Epidermal melanocyte (primary cell): ENCODE data around the gene MBNL2.

ENCODE experiments used
- DNase-seq: peaks from one replicate; pipeline ENCODE4 v3.0.0; 2011; ENCODE audit warnings: low spot score; ENCODE audit not compliant: insufficient read length

MBNL2 gene

GRCh38 chr13:97372936-97373335 lies 150.8 kb downstream of the MBNL2 start:
- no peak for DNase-seq

- no peak for DNase-seq
These were observed 151.7 kb downstream of the MBNL2 start for GRCh38 chr13:97373787-97374186.

- DNase-seq, result no peak
These were observed 154.8 kb downstream of the MBNL2 start for GRCh38 chr13:97376981-97377380.

- no peak for DNase-seq
These were observed 157.3 kb downstream of the MBNL2 start for GRCh38 chr13:97379386-97379785.

GRCh38 chr13:97380696-97381095 lies 158.6 kb downstream of the MBNL2 start:
- DNase-seq, result no peak

DNA sequence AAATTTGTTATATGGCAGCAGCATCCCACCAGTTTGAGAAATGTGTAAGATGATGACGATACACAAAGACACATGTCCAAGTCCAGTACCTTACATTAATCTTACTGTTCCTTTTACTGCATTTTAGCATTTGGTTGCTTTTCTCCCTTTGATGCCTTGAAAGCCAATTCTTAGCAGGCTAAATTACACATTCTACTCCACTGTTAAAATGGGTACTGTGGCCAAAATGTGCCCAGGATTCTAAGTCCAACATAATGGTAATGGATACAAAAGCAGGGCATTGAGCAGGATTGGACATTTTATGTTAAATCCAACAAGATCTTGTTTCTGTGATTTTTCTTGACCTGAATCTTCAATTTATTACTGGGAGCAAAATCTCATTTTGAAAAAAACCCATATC lies 159.1 kb downstream of the MBNL2 start:
- no peak for DNase-seq

GRCh38 chr13:97382276-97382675 lies 160.1 kb downstream of the MBNL2 start:
- no peak for DNase-seq

- no peak for DNase-seq
These were observed 162.2 kb downstream of the MBNL2 start for GRCh38 chr13:97384371-97384770.

DNA sequence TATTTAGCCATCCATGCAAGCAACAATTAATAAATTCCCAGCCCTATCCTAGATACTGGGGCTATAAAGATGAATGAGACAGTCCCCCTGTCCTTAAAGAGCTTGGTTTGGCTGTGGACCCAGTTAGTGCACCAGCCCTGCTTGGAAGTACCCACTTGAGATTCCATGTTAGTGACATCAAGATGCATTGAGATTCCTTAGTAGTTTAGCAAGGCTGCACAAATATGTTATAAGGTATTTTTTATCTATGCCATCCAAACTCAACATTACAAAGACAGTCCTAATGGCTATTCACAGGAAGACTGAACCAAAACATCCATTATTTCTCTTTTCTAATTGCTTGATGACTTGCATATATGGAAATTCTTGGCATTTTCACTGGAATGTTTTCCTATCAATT lies 163.0 kb downstream of the MBNL2 start:
- DNase-seq, result no peak

- DNase-seq, result no peak
These were observed 163.7 kb downstream of the MBNL2 start for GRCh38 chr13:97385854-97386253.

DNA sequence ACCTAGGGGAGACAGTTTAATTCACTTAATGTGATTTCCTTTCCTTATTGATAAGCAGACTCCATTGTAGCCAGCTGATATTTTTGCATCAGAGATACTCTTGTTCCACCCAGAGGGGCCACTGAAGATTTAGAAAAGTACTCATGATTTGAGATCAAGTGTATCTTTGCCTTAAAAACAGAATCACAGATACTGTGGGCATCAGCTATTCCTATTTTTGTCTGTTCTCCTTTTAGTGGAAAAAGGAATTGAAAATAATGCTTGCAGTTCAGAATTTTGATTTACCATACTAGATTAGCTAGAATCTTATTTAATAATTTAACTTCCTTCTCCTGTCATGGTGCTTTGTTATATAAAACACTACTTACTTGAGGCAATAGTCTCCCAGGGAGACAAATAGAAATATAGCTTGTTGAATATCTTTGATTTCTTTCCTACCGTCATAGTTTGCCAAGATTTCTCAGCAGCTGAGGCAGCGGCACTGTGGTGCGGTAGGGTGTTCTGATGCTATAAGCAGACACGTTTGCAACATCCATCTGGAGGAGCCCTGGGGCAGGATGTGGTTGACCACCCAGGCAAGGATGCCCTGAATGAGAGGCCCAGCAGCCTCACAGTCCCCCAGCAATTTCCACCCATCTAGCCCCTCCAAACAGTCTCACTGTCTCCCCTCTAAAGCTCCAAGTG lies 164.8 kb downstream of the MBNL2 start:
- no peak for DNase-seq

DNA sequence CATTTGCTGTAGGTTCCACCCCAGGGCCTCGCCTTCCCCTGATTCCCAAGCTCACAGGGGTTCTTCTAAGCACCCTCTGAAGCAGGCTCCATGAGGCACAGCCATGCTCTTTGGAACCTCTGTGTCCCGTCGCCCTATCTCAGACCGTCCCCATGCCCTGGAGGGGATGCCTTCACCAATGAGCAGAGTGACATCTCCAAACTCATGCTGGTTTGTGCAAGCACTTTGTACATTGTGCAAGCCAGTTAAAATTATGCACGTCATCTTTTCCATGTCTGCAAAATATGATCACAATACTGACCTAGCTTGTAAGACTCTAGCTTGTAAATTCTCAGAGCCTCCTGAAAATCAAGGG lies 165.3 kb downstream of the MBNL2 start:
- no peak for DNase-seq

DNA sequence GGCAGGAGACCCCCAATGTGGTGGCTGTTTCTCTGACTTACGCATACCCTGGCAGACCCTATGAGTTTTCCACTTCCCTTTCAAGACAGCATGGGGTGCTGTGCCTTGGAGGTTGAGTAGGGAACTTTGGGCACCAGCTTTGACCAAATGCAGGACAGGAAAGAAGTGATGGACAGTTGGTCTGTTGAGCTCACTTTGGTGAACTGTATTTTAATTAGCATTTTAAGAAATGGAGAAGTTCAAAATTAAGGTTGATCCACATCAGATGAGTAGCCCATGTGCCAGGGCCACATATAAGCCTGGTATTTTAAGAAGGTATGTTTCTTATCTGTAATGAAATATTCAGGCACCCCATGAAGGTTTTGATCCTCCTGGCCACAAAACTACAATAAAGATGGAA lies 165.8 kb downstream of the MBNL2 start:
- DNase-seq, result no peak

- DNase-seq, result no peak
These were observed 166.2 kb downstream of the MBNL2 start for GRCh38 chr13:97388373-97388772.

- DNase-seq, result no peak
These were observed 168.9 kb downstream of the MBNL2 start for GRCh38 chr13:97390941-97391600.

GRCh38 chr13:97392020-97392419 lies 169.9 kb downstream of the MBNL2 start:
- no peak for DNase-seq

DNA sequence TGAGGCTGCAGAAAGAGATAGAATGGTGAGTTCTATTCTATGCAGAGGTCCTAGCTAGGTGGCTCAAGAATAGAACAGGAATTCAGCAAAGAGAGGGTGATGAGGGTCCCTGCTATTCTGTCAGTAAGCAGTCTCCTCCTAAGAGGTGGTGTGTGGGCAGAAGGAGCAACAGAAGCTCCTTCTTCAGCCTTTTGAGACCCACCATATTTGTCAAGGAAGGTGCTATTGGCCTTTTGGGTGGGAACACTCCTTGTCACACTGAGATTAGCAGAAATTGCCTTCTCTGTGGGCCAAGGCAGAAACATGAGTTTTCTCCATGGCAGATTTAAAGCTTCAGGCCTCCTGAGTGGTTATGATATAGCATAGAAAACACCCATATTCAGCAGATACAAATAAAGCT lies 172.4 kb downstream of the MBNL2 start:
- no peak for DNase-seq

DNA sequence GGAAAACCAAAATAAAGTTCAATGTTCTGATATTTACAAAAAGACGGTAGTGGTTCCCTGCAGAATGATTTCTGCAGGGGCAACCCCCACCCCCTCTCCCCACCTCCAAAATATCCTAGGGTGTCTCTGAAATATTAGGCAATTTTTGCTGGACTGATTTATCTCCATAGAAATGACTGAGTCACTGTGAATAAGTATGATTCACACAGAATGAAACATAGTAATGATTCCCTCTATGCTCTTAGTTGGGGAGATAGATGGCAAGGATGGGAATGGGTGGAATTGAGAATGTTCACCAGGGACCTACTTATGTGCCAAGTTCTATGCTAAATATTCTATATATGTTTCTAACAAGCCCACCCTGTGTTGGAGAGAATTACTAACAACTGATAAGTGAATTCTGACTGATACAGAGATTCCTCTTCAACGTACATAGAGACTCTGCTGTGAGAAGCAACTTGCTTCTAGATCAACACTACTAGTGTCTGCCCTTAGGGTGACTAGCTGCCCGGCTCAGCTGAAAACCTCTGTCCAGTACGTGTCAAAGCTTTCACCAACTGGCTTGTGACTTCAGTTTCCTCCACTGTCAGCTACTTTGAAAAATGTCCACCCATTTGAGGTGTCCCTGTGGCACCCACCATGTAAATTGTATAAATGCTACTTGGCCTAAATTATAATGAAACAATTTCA lies 173.5 kb downstream of the MBNL2 start:
- no peak for DNase-seq

- DNase-seq, result no peak
These were observed 175.1 kb downstream of the MBNL2 start for GRCh38 chr13:97397267-97397666.

- DNase-seq, result no peak
These were observed 179.3 kb downstream of the MBNL2 start for GRCh38 chr13:97401421-97401820.

GRCh38 chr13:97403893-97404750 lies 182.0 kb downstream of the MBNL2 start:
- no peak for DNase-seq

DNA sequence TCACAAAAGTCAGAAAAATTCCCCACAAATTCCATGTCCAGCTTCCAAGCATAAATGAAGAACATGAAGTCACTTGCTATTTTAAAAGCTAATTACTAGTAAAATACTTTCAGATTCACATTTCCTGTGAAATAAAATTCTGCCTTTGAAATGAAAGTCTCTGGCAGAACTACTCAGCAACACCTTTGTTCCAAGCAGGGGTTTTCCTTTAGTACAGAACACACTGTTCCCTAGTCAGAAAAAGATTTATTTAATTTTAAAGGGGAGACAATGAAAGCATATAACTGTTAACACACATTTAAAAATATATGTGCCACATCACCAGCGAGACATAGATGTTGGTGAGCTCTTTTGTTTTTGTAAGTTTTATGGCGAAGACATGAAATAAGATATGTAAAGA lies 185.4 kb downstream of the MBNL2 start:
- DNase-seq, result no peak
